Measurements from ENCODE around the gene CCDC93. TPM values are rescaled to one million over a fixed set of nuclear protein-coding genes. Genes with fewer than 3 reads are reported as not detected.

CCDC93 gene
- total and polyA plus RNA-seq, 10 of the 15 experiments (the other 5 are each of a cell fraction or from before 2014, with no cell fraction given), result 3.6 to 27.2 (median 13.5) TPM

DNA sequence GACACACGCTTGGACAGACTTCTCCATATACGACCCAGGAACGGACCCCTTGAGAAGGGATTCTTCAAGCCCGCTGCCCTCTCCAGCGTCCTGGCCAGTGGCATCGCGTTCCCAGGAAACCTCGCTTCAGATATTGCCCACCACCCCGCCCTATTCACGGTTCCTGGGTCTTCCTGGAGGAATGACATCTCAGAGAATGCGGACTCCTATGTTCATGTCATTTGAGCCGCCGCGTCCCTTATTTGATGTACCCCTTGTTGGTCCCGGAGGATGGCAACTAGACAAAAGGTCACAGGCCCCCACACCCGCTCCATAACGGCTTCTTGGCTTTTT lies 588 bp upstream of the CCDC93 start:
- intact Hi-C loops (cut with micrococcal nuclease; ENCODE audit: unreplicated experiment) (no loop called here), in situ Hi-C loops (cut with MboI) (no loop called here)
- DNase-seq (ENCODE audit: low read depth, low spot score) (no peak), FAIRE-seq (no peak), ATAC-seq (no peak)
- no peaks in the 10 kb centered on the region for H3K36me3 ChIP-seq (ENCODE audit: control insufficient read depth in 2 of 2, insufficient read depth in 2 of 2, low read length in 1 of 2)
- no peak overlapping the region for H3K27ac ChIP-seq (ENCODE audit: control insufficient read depth, insufficient read depth)
- H3K4me1 ChIP-seq (ENCODE audit: control insufficient read depth, insufficient read depth, low read length), result peaks cover 5% of the 10 kb centered on the region
- peak overlapping the region; percentile 93; the same call in 1 of the 2 replicates for H3K9ac ChIP-seq (ENCODE audit: control insufficient read depth, insufficient read depth, low read length)
- no peaks in the 10 kb centered on the region for H3K9me3 ChIP-seq (replicated peaks; ENCODE audit: control insufficient read depth, insufficient read depth, low read length)
- peak overlapping the region; percentile 100 for H3K4me2 ChIP-seq (ENCODE audit: control insufficient read depth, insufficient read depth)
- POLR2A ChIA-PET, result interaction anchor here (1.0 to 1.7 kb wide), 3 partner anchors 10 to 200 kb away, joined by 4 read pairs; partner anchors contain the start of gene DDX18
- H2AFZ ChIP-seq (ENCODE audit: control insufficient read depth, low read depth, low read length), result peak overlapping the region; percentile 99
- no TSS peak for BruUV-seq (replicated peaks)
- RAD21 ChIA-PET (ENCODE audit: unreplicated experiment), result interaction anchor here (0.6 to 1.4 kb wide), 7 partner anchors 11 to 200 kb away, joined by 3 to 7 read pairs (median 3); partner anchors contain the start of gene DDX18
- H3K4me3 ChIP-seq, result peak overlapping the region; percentile 86; the same call in 1 of the 2 replicates
- peaks cover 3% of the 10 kb centered on the region; the same call in 1 of the 2 replicates for H4K20me1 ChIP-seq (ENCODE audit: control insufficient read depth, insufficient read depth)
- no peaks in the 10 kb centered on the region for H3K27me3 ChIP-seq (replicated peaks in 1 of 2; ENCODE audit: control insufficient read depth in 2 of 2, insufficient read depth in 2 of 2, low read length in 1 of 2)
- SMC1A ChIA-PET (ENCODE audit: uncharacterized antibody, unreplicated experiment), result interaction anchor here (1.4 to 2.0 kb wide), 4 partner anchors 11 to 52 kb away, joined by 3 to 8 read pairs (median 6); no protein-coding TSS in a partner anchor
- peaks cover 35% of the 10 kb centered on the region for H3K79me2 ChIP-seq (ENCODE audit: control insufficient read depth, insufficient read depth, low read length)
- CTCF ChIA-PET, result interaction anchor here (1.1 to 2.9 kb wide), 5 partner anchors 11 to 200 kb away, joined by 3 to 42 read pairs (median 7); partner anchors contain the start of gene DDX18
- 2% methylated on average over 17 of the region's 17 CpGs for WGBS (ENCODE audit: insufficient coverage, insufficient replicate concordance, low lambda C conversion rate, missing lambda C conversion rate)
- TF ChIP-seq SREBF2 (IDR thresholded peaks at IDR 0.05; ENCODE audit: low read length), result no peak
- TF ChIP-seq NFXL1 (IDR thresholded peaks at IDR 0.05; ENCODE audit: borderline replicate concordance), result no peak
- TF ChIP-seq MYB (IDR thresholded peaks at IDR 0.05; ENCODE audit: borderline replicate concordance, low read depth, low read length), result no peak
- TF ChIP-seq, protein P1, sequence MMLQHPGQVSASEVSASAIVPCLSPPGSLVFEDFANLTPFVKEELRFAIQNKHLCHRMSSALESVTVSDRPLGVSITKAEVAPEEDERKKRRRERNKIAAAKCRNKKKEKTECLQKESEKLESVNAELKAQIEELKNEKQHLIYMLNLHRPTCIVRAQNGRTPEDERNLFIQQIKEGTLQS (IDR thresholded peaks at IDR 0.05; ENCODE audit: borderline replicate concordance, extremely low read depth, low read depth, low read length), result no peak
- TF ChIP-seq NFYA (IDR thresholded peaks at IDR 0.05; ENCODE audit: borderline replicate concordance, low read depth, low read length), result no peak
- no peak for TF ChIP-seq IKZF2 (IDR thresholded peaks at IDR 0.05)
- no peak for TF ChIP-seq NFYB (IDR thresholded peaks at IDR 0.05; ENCODE audit: insufficient read depth, low read depth, low read length)
- no peak for TF ChIP-seq SMC3 (IDR thresholded peaks at IDR 0.05; ENCODE audit: borderline replicate concordance, low read length)
- no peak for TF ChIP-seq MAX (IDR thresholded peaks at IDR 0.05; ENCODE audit: low read depth, low read length)
- TF ChIP-seq CREM (IDR thresholded peaks at IDR 0.05; ENCODE audit: low read depth), result no peak
- TF ChIP-seq RBBP5 (conservative IDR thresholded peaks at IDR 0.05), result no peak
- TF ChIP-seq CEBPB (IDR thresholded peaks at IDR 0.05; ENCODE audit: borderline replicate concordance in 1 of 2, low read depth in 2 of 2, low read length in 2 of 2), result no peak
- no peak for TF ChIP-seq NKRF (conservative IDR thresholded peaks at IDR 0.05)
- TF ChIP-seq NFIC (IDR thresholded peaks at IDR 0.05; ENCODE audit: low read depth, low read length), result no peak
- no peak for TF ChIP-seq YBX1 (IDR thresholded peaks at IDR 0.05)

All from GM12878 (cell line).